Neuron (in vitro differentiated cells): ENCODE measurements around the gene SLC23A1.

Experiments used
- H2AFZ ChIP-seq: one replicate; pipeline ENCODE4 v1.6.1; 2013; ENCODE audit warnings: low read depth, mild to moderate bottlenecking, inconsistent platforms, low read length, moderate library complexity
- H3K27me3 ChIP-seq: one replicate; pipeline ENCODE4 v1.6.1; 2013; ENCODE audit warnings: low read length; ENCODE audit not compliant: insufficient read depth
- H3K36me3 ChIP-seq: one replicate; pipeline ENCODE4 v1.6.1; 2013; ENCODE audit warnings: low read length; ENCODE audit not compliant: insufficient read depth
- H3K4me1 ChIP-seq: one replicate; pipeline ENCODE4 v1.6.1; 2013; ENCODE audit warnings: low read length; ENCODE audit not compliant: insufficient read depth
- H3K4me3 ChIP-seq: 2 replicates; pipeline ENCODE4 v1.5.1; 2013; ENCODE audit warnings: mild to moderate bottlenecking, low read length, moderate library complexity
- H3K9me3 ChIP-seq: one replicate; pipeline ENCODE4 v1.6.1; 2013; ENCODE audit warnings: low read length

Gene SLC23A1

DNA sequence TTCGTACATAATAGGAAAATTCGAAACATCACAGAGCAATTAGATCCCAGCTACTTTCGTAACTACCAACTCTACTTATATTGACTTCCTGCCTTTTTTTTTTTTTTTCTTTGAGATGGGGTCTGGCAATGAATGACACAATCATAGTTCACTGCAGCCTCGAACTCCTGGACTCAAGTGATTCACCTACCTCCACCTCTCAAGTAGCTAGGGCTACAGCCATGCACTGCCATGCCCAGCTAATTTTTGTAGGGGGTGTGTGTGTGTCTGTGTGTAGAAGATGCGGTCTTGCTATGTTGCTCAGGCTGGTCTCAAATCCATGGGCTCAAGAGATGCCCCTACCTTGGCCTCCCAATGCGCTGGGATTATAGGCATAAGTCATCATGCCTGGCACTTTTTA lies 47.3 kb downstream of the SLC23A1 start:
- no peaks in the 10 kb centered on the region for H3K27me3 ChIP-seq
- no peak overlapping the region for H2AFZ ChIP-seq
- H3K9me3 ChIP-seq = no peaks in the 10 kb centered on the region
- H3K4me3 ChIP-seq = no peak overlapping the region
- H3K36me3 ChIP-seq = peaks cover 20% of the 10 kb centered on the region
- H3K4me1 ChIP-seq = no peaks in the 10 kb centered on the region
